RWPE2 (cell line): ENCODE measurements around the gene TRIL.

Experiments used
- ATAC-seq: fragments of 200-7000 bp; cut with Tn5 transposase; 3 replicates; pipeline ENCODE4 v1.9.1; 2021; ENCODE audit warnings: low read depth
- DNase-seq: peaks from one replicate; pipeline ENCODE4 v3.0.0-alpha.2; 2020; ENCODE audit warnings: low spot score
- H3K27ac ChIP-seq: fragments of 450-650 bp; 2 replicates; pipeline ENCODE4 v1.5.1; 2017; ENCODE audit warnings: mild to moderate bottlenecking; ENCODE audit not compliant: poor library complexity, severe bottlenecking
- H3K27me3 ChIP-seq: fragments of 250-450 bp; sonication (Bioruptor Pico); 2 replicates; pipeline ENCODE4 v1.5.1; 2021; ENCODE audit warnings: mild to moderate bottlenecking, moderate library complexity; ENCODE audit not compliant: insufficient read depth, poor library complexity, severe bottlenecking
- H3K36me3 ChIP-seq: fragments of 250-450 bp; sonication (Bioruptor Pico); 2 replicates; pipeline ENCODE4 v1.5.1; 2020; ENCODE audit warnings: low read depth, mild to moderate bottlenecking, moderate library complexity
- H3K4me1 ChIP-seq: fragments of 250-450 bp; sonication (Bioruptor Pico); 2 replicates; pipeline ENCODE4 v1.5.1; 2021; ENCODE audit warnings: mild to moderate bottlenecking, moderate library complexity; ENCODE audit not compliant: insufficient read depth, poor library complexity, severe bottlenecking
- H3K4me3 ChIP-seq: fragments of 250-450 bp; sonication (Bioruptor Pico); 2 replicates; pipeline ENCODE4 v1.5.1; 2021; ENCODE audit warnings: mild to moderate bottlenecking, moderate library complexity; ENCODE audit not compliant: severe bottlenecking
- H3K9me3 ChIP-seq: fragments of 250-450 bp; sonication (Bioruptor Pico); 2 replicates; pipeline ENCODE4 v1.5.1; 2021; ENCODE audit warnings: mild to moderate bottlenecking, moderate library complexity; ENCODE audit not compliant: severe bottlenecking
- TF ChIP-seq, protein P1 (sequence below): fragments of 450-650 bp; IDR thresholded peaks from one replicate; pipeline ENCODE4 v1.5.1; 2017; ENCODE audit warnings: mild to moderate bottlenecking, moderate library complexity; ENCODE audit not compliant: poor library complexity, severe bottlenecking

TRIL gene

GRCh38 chr7:28921822-28922221, 36.3 kb downstream of the TRIL start:
- TF ChIP-seq, protein P1, sequence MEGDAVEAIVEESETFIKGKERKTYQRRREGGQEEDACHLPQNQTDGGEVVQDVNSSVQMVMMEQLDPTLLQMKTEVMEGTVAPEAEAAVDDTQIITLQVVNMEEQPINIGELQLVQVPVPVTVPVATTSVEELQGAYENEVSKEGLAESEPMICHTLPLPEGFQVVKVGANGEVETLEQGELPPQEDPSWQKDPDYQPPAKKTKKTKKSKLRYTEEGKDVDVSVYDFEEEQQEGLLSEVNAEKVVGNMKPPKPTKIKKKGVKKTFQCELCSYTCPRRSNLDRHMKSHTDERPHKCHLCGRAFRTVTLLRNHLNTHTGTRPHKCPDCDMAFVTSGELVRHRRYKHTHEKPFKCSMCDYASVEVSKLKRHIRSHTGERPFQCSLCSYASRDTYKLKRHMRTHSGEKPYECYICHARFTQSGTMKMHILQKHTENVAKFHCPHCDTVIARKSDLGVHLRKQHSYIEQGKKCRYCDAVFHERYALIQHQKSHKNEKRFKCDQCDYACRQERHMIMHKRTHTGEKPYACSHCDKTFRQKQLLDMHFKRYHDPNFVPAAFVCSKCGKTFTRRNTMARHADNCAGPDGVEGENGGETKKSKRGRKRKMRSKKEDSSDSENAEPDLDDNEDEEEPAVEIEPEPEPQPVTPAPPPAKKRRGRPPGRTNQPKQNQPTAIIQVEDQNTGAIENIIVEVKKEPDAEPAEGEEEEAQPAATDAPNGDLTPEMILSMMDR: peak; percentile 69
- no peak for DNase-seq
- H3K27me3 ChIP-seq: no peaks in the 10 kb centered on the region
- no peaks in the 10 kb centered on the region for H3K36me3 ChIP-seq
- ATAC-seq: peak; percentile 88
- no peak overlapping the region for H3K27ac ChIP-seq
- no peak overlapping the region for H3K4me3 ChIP-seq
- no peaks in the 10 kb centered on the region for H3K9me3 ChIP-seq
- H3K4me1 ChIP-seq: peaks cover 3% of the 10 kb centered on the region

- TF ChIP-seq, protein P1: no peak
- DNase-seq (no peak), ATAC-seq (no peak)
- H3K36me3 ChIP-seq: no peaks in the 10 kb centered on the region
- no peaks in the 10 kb centered on the region for H3K9me3 ChIP-seq
- no peaks in the 10 kb centered on the region for H3K4me1 ChIP-seq
- no peak overlapping the region for H3K4me3 ChIP-seq
- H3K27me3 ChIP-seq: no peaks in the 10 kb centered on the region
- no peak overlapping the region for H3K27ac ChIP-seq
Observed at GRCh38 chr7:28920424-28920823, 37.7 kb downstream of the TRIL start.

DNA sequence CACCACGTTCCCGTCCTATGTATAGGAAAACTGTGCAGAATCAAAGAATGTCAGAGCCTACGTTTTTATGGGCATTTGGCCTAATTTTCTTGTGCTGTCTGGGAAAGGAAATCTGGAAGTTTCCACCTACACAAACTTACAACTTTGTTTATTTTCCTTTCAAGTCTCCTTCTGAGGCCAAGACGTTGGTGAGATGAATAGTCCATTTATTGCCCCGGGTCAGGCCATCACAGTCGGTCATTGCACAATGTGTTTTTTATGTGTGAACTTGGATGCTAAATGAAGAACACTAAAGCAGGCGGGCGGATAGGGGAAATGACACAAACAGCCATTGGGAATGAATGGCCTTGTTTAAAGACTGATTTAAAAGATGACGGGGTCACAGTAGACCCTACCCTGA, 38.6 kb downstream of the TRIL start:
- no peaks in the 10 kb centered on the region for H3K36me3 ChIP-seq
- no peaks in the 10 kb centered on the region for H3K27me3 ChIP-seq
- no peak for ATAC-seq
- DNase-seq: no peak
- no peaks in the 10 kb centered on the region for H3K4me1 ChIP-seq
- H3K4me3 ChIP-seq: no peak overlapping the region
- H3K27ac ChIP-seq: no peak overlapping the region
- TF ChIP-seq, protein P1: no peak
- H3K9me3 ChIP-seq: no peaks in the 10 kb centered on the region

DNA sequence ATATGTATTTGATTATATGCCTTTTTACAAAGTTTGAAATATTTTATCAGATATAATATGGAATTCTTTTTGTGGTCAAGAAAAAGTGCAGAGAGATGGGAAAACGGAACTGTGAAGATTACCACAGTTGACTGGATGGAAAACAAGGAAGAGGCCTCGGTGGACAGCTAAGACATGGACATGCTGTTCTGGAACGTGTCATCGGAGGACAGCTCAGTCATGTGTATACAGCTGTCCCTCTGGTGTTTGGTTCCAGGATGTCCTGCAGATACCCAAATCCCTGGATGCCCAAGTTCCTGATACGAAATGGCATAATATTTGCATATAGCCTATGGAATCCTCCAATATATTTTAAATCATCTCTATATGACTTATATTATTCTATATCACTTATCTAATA, 49.4 kb downstream of the TRIL start:
- no peak overlapping the region for H3K27ac ChIP-seq
- no peak overlapping the region for H3K4me3 ChIP-seq

DNA sequence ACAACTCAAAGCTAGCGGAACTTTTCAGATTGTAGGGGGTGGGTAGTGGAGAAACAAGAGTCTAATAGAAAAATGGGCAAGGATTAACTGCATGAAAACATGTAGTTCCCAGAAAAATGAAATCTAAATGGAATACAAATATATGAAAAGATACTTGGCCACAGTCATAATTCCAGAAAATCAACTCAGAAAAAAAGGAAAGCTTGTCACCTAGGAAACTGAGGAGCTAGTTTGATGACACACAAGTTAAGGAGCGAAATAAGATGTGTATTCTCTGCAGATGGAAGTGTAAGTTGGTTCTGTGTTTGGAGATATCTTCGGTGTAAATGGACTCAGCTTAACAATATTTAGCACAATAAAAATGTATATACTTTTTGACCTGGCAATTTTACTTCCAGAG, 52.7 kb downstream of the TRIL start:
- H3K27me3 ChIP-seq: no peaks in the 10 kb centered on the region
- DNase-seq: no peak
- no peak for ATAC-seq
- no peaks in the 10 kb centered on the region for H3K9me3 ChIP-seq
- no peaks in the 10 kb centered on the region for H3K36me3 ChIP-seq
- no peak overlapping the region for H3K27ac ChIP-seq
- H3K4me1 ChIP-seq: no peaks in the 10 kb centered on the region
- TF ChIP-seq, protein P1: no peak
- H3K4me3 ChIP-seq: no peak overlapping the region

More for the DNA sequence above, 49.4 kb downstream of the TRIL start:
- TF ChIP-seq, protein P1: no peak
- ATAC-seq (no peak), DNase-seq (no peak)
- H3K4me1 ChIP-seq: no peaks in the 10 kb centered on the region
- peaks cover 4% of the 10 kb centered on the region for H3K9me3 ChIP-seq
- H3K36me3 ChIP-seq: no peaks in the 10 kb centered on the region
- no peaks in the 10 kb centered on the region for H3K27me3 ChIP-seq
